Stimulated activated CD8-positive, alpha-beta memory T cell treated with anti-CD3 and anti-CD28 coated beads, Interleukin-15, amount 100 ng/mL, for 48 hours (primary cell): Measurements from ENCODE around the gene CCDC134.

ENCODE experiments used
- DNase-seq, 2 donors: peaks; one replicate each; pipeline ENCODE4 v3.0.0-alpha.2; 2020; ENCODE audit warnings: low read depth in 2 of 2

The CCDC134 gene

GRCh38 chr22:41787331-41787730, 13.1 kb upstream of the CCDC134 start:
- no peak for DNase-seq

GRCh38 chr22:41793871-41794270, 6.6 kb upstream of the CCDC134 start:
- DNase-seq = no peak

GRCh38 chr22:41798736-41799135, 1.7 kb upstream of the CCDC134 start:
- DNase-seq = no peak

- DNase-seq = no peak
Measured at GRCh38 chr22:41799486-41800347, 762 bp upstream of the CCDC134 start.

- DNase-seq = no peak
Measured at GRCh38 chr22:41801147-41801819, 804 bp downstream of the CCDC134 start.

DNA sequence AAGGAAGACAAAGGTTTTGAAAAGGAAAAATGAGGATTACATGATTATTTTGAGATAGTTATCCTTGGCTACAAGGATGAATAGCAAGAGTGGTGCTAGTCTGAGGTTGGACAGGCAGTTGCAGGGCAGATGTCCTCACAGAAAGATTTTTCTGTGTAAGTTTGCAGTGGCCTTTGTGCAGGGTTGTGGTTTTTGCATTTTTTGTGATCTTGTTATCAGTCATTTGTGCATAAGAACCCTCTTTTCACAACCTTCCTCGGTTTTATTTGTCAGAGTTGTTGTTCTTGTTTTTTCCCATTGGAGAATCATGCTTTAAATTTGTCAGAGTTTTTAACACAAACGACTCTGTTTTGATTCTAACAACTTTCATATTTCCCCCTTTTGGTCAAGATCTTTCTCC, 1.4 kb downstream of the CCDC134 start:
- DNase-seq = no peak

- DNase-seq = no peak
Measured at GRCh38 chr22:41805639-41806038, 5.2 kb downstream of the CCDC134 start.

DNA sequence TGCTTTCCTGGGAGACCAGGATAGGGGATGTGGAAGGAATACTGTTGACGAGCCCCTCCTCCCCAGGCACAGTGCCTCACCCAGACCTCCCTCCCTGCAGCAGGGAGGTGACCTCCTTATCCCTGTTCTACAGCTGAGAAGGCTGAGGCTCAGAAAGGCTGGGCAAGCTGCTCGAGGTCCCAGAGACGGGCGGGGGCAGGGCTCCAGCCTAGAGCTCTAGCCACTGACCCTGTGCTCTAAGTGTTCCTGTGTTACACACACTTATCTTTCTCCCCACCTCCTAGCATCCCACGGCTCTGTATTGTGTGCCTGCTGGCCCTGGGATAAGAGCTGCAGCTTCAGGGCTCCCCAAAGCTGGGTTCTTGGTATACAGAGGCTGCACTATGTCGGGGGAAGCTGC, 7.9 kb downstream of the CCDC134 start:
- no peak for DNase-seq

- DNase-seq = no peak
Measured at GRCh38 chr22:41810022-41810421, 9.5 kb downstream of the CCDC134 start.

DNA sequence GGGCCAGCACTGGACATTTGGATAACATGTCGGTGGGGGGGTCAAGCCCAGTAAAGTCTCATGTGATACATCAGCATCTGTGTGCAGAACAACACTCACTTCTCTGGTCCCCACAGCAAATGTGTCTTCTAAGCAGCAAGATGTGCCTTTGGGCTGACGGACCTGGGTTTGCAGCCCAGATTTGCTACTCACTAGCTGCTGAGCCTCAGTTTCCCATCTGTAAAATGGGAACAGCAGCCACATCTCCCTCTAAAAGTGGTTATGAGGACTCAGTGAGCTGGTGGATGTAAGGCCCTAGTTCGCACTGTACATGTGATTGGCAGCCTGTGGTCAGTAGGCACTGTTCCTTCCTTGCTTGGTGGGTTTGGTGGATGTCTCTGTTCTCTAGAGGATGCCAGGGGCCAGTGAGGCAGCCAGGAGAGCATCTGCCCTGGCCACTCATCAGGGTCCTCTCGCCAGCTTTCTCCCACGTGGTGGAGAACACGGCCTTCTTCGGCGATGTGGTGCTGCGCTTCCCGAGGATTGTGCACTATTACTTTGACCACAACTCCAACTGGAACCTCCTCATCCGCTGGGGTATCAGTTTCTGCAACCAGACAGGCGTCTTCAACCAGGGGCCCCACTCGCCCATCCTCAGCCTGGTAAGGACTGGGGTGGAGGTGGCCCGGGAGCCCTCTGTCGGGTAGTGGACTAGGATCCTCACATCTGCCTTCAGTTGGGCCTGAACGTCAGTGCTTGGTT, 12.5 kb downstream of the CCDC134 start:
- no peak for DNase-seq

DNA sequence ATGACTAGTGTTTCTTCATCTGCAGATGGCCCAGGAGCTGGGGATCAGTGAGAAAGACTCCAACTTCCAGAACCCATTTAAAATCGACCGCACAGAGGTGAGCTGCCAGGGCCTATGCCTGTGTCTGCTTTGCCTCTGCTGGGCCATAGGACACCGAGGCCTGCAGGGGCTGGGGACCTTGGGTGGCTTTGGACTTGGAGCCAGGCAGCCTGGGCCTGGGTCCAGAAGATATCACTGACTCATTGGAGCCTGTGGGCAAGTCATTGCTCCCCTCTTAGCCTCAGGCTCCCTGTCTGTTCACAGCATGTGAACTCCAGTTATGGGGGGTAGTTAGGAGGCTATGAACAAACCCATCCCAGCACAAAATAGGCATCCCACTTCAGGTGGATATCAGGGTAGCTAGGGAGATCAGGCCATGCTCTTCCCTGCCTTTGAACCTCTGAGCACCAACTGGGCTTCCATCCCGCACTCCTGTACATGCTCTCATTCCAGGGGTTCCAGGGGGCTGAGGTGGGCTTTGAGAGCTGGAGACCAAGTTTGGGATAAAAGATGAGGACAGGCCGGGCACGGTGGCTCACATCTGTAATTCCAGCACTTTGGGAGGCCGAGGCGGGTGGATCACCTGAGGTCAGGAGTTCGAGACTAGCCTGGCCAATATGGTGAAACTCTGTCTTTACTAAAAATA, 13.4 kb downstream of the CCDC134 start:
- DNase-seq = no peak

DNA sequence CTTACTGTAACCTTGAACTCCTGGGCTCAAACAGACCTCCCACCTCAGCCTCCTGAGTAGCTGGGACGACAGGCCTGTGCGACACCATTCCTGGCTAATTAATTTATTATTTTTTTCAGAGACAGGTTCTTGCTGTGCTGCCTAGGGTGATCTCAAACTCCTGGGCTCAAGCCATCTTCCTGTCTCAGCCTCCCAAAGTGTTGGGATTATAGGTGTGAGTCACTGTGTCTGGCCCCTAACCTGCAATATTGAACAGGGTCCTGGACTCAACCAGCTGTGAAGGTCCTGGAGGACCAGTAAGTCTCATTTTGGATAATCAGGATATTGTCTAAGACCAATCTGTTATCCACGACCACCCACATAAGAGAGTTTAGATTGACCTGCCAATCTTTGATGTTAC, 15.2 kb downstream of the CCDC134 start:
- DNase-seq = no peak

- DNase-seq = no peak
Measured at GRCh38 chr22:41816241-41816640, 15.8 kb downstream of the CCDC134 start.

- no peak for DNase-seq
Measured at GRCh38 chr22:41816871-41817270, 16.4 kb downstream of the CCDC134 start.

- no peak for DNase-seq
Measured at GRCh38 chr22:41818011-41818410, 17.5 kb downstream of the CCDC134 start.

DNA sequence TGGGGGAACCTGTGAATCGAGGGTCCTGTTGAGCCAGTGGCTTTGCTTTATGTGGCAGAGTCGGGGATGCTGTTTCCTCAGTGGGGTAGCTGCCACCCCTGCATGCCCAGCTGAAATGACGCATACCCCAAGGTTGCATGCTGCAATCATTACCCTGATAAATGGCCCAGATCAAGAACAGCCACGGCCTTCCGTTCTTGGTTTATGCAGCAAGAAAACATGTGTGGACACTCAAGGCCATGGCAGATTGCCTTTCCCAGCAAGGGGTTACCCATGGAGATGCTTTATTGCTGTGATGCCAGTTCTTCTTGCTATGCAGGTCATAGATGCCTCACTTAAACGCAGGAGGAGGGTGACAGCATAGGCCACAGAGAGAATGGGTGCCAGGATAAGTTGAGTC, 18.1 kb downstream of the CCDC134 start:
- DNase-seq = no peak

DNA sequence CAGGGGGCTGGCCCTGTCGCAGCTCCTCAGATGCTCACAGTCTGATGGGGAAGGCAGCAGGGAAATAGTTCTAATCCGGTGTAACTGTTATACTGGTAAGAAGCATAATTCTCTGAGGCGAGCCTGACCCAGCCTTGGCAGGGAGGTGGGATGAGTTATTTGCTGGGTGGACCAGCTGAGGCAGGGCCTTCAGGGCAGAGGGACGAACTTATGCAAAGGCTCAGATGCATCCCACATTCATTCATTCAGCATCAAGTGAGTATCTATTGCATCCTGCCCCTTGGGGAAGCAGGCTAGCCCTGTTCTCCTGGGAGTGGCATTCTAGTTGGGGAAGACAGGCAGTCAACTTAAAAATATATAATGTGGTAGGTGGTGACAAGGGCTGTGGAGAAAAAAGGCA, 18.8 kb downstream of the CCDC134 start:
- no peak for DNase-seq

DNA sequence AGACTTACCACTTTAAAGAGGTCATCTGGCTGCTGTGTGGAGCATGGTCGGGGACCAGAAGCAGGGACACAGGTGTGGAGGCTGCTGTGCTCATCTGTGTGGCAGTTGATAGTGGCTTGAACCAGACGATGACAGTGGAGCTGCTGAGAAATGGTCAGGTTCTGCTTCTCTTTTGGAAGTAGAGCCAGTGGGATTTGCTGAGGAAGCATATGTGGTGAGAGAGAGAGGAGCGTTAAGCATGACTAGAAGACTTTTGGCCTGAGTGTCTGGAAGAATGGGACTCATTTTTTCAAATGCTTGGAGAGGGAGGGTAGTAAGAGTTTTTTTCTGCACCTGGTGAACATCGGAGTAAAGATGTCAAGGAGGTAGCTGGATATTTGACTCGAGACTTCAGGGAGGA, 20.0 kb downstream of the CCDC134 start:
- no peak for DNase-seq

DNA sequence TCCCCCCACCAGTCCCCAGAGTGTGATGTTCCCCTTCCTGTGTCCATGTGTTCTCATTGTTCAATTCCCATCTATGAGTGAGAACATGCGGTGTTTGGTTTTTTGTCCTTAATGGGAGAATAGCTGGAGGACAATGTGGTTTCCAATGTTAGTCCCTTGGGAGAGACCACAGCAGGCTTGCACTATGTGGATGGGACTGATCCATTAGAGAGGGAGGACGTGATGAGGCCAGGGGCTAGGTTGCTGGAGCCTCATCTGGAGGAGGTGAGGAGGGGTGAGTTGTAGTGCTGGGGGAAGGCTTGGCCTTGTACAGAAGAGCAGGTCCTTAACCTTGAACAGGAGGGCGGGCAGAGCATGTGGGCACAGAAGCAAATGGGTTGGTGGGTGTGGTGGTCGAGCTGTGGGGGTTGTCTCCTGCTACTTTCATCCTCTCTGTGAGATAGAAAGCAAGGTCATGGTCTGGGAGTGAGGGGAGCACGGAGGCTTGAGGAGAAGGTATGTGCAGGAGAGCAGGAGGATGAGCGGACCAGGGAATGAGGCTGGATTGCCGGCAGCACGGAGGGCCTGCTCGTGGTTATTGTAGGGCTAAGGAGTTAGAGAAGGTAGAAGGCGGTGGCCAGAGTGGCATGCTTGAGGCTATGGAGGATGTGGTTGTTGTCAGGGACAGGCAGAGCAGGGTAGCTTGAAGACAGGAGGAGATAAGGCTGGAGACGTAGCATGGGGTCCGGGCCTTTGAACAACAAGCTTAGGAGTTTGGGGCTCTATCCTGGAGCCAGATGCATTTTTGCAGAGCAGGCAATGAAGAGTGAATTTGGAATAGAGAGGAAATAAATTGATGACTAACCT, 21.2 kb downstream of the CCDC134 start:
- DNase-seq = no peak

GRCh38 chr22:41822317-41823057, 22.0 kb downstream of the CCDC134 start:
- no peak for DNase-seq
